HG03097 (cell line): ENCODE results near the gene RAMAC.
A peak's percentile ranks its signal among the peaks of the same experiment; 100 is the strongest.
"Not testable (repeated sequence)": the region's sequence is repeated elsewhere in the genome, so short reads cannot be mapped to it uniquely, and the experiment has no call there.

Source experiments
- ATAC-seq: cut with Tn5 transposase; IDR thresholded peaks from one replicate; pipeline ENCODE4 v1.9.1; 2021; ENCODE audit not compliant: unreplicated experiment, low FRiP score

RAMAC gene

DNA sequence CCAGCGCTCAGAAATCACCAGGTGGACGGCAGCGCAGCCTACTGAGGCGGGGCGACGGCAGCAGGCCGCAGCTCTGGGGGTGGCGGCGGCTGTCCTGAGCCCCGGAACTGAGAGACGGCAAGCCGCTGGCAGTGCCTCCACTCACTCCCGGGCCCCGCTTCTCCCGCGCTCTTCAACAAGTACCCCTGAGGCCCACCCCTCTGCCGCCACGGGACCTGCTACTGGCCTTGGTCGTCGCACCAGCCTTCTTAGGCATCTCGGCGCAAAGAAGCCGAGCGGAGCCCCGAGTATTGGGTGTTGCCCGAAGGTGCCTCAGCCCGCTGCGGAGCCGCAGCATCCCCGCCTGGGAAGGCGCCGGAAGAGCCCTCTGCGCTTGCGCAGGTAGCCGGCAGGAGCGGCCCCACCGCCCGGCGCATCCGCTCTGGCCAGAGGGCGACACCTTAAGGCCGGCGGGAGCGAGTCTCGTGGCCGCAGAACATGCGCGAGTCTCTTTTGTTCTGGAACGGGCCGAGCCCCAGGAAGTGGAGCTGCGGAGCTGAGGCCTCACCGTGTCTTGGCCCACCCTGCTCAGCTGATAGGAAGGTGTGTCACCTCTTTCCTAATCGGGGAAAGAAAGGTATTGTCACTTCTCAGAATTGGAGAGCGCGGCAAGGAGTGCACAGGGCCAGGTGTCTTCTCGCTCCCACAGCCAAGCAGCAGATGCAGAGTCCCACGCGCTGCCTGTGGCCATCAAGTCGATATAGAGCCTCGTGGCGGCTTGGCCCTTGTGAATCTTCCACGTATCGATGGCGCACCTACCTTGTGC lies 25.5 kb downstream of the RAMAC start, which contains the start of gene C15orf40:
C15orf40 (minus strand) TSS at position 369 of the 805 bp plus-strand sequence; CDS start at position 337, 32 bp downstream.
- ATAC-seq: peak; percentile 88

DNA sequence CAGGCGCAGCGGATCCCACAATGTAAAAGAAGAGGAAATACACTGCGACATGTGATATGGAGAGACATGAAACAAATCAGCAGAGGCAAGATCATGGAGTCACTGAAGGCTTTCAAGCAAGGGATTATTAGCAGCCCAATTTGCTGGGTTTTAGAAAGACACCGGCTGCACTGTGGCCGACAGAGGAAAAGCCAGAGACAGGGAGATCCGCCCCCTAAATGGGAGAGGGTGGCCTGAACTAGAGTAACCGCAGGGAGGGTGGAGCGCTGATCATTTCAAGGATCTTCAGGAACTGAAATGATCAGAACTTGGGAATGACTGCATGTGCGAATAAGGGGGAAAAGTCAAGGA lies 26.0 kb downstream of the RAMAC start:
- no peak for ATAC-seq

DNA sequence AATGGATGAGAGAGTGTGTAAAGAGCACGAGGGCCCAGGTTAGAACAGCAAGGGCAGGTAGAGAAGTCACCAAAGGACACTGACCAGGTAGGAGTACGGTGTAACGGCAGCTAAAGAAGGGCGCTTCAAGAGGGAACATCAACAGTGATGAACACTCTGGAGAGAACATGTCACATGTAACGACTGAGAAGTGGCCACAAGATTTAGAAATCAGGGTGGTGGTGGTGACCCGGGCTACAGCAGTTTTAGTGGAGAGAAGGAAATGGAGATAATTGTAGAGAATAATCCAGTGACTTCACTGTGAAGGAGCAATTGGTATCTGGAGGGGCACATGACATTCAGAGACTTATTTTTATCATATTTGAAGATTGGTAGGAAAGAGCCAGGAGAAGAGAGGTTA lies 26.6 kb downstream of the RAMAC start:
- no peak for ATAC-seq

DNA sequence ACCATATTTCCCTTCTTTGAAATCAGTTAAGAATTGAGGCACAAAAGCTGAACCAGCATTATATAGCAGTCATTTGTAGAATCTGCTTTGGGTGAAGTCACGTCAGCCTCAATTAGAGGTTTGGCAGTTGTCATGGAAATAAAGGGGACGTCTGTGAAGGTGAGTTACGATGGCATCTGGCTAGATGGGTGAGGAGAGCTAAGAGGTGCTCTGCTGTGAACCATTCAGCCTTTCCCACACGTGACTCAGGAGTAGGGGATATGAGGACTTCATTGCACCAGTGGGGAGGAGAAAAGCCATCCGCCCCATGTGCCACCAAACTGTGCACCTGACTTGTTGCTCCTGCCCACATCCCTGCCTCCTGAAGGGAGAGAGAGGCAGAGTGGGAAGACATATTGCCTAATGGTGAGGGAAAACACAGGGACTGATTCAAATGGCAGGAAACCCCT lies 28.2 kb downstream of the RAMAC start:
- ATAC-seq: no peak

DNA sequence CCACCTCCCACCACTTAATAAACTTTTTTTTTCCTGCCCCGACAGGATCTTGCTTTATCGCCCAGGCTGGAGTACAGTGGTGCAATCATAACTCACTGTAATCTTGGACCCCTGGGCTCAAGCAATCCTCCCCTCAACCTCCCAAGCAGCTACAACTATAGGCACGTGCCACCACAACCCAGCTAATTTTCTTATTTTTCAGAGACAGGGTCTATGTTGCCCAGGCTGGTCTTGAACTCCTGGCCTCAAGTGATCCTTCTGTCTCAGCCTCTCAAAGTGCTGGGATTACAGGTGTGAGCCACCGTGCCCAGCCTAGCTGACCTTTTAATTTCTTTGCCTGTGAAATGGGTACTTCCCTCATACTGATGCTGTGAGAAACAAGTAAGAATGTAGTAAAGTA lies 29.4 kb downstream of the RAMAC start:
- ATAC-seq: no peak

DNA sequence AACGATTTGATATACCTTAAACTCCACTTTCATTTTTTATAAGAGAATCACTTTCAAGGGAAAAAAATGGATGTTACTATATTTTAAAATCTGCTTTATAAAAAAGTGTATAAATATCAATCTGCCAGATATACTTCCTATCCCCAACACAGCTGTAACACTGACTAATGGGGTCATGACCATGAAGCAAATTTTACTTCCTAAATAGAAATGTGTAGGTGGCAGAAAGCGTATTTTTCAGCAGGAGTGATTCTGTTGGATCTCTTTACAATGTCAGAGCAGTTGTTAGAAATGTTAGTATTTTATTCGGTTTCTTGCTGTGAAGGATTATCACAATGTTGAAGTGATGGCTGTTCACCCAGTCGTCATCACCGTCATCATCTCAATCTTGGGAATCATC lies 30.9 kb downstream of the RAMAC start:
- ATAC-seq: no peak

DNA sequence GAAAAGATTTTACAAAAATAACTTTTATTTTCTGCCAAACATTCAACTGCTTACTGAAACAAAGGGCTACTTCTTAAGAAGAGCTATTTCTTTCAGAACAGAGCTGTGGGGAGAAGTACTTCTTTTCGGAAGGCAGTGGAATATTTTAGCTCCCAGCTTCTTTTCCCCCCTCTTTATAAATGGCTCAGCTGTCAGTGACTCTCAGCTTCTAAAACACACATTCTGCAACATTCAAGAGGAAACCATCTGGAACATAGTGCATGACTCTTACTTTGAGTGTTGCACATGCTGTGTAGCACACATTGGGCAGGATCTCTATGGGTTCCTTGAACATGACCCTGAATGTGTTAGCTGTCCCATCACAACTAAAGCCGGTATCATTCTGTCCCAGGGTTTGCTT lies 32.4 kb downstream of the RAMAC start:
- ATAC-seq: no peak

DNA sequence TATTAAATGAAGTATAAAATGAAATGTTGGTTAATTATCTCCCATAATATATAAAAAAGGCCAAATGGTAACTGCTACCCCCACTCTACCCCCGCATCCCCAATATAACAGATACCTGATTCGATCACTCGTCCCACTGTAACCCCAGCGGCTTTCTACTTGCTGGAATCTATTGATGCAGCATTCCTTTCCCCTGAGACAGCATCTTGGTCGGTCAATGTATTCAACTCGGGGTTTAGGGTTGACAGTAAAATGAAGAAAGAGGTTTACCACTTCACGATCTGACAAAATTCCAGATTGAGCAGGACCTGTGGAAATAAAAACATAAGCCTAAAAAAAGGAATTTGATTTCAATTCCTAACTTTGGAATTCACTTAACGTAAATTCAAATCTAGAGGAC lies 44.0 kb downstream of the RAMAC start:
- no peak for ATAC-seq

DNA sequence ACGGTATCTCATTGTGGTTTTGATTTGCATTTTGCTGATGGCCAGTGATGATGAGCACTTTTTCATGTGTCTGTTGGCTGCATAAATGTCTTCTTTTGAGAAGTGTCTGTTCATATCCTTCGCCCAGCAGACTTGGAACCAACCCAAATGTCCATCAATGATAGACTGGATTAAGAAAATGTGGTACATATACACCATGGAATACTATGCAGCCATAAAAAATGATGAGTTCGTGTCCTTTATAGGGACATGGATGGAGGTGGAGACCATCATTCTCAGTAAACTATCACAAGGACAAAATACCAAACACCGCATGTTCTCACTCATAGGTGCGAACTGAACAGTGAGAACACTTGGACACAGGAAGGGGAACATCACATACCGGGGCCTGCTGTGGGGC lies 45.2 kb downstream of the RAMAC start:
- not testable (repeated sequence) for ATAC-seq

DNA sequence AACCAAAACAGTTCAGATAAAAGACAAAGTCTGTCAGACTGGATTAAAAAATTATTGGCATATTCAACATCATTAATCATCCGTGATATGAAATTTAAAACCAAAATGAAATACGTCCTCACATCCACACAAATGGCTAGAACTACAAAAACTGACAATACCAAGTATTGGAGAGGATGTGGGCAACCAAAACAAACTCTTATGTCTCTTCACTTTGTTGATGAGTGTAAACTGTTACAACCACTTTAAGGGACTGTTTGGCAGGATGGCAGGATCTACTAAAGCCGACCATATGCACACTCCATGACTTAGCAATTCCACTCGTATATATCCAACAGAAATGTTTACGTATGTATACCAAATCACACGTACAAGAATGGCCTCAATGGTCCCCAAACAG lies 50.2 kb downstream of the RAMAC start:
- ATAC-seq: no peak

DNA sequence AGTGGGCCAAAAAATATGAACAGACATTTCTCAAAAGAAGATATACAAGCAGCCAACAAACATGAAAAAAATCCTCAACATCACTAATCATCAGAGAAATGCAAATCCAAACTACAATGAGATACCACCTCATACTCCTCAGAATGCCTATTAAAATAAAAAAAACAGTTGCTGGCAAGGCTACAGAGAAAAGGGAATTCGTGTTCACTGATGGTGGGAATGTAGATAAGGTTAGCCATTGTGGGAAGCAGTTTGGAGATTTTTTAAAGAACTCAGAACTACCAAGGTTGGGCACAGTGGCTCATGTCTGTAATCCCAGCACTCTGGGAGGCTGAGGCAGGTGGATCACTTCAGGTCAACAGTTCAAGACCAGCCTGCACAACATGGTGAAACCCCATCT lies 53.2 kb downstream of the RAMAC start:
- ATAC-seq: no peak
